ENCODE results near the gene ZBTB7A.

DNA sequence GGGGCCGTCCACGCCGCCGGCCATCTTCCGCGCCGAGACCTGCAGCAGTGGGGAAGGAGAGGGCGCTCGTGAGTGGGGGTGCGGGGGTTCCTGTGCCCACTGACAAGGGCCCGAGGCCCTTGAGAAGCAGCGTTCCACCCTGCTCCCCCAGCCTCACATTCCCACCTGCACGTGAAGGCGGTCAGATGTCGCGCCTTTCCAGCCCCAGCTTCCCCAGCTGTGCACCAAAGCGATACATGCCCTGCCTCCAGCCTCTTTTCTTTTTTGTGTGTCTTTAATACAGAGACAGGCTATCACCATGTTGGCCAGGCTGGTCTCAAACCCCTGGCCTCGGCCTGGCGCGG, 11.5 kb downstream of the ZBTB7A start:
- TF ChIP-seq CHD4 (IDR thresholded peaks at IDR 0.05) (no peak), PAX5 (IDR thresholded peaks at IDR 0.05; ENCODE audit: borderline replicate concordance, low read depth, low read length) (no peak), HCFC1 (IDR thresholded peaks at IDR 0.05; ENCODE audit: low read length) (no peak), CTCF (IDR thresholded peaks at IDR 0.05 in 2 of 3, conservative IDR thresholded peaks at IDR 0.05 in 1 of 3; ENCODE audit: control insufficient read depth in 2 of 3, extremely low read depth in 1 of 3, insufficient read depth in 1 of 3, low read depth in 3 of 3, low read length in 3 of 3) (no peak), EZH2 (IDR thresholded peaks at IDR 0.05; ENCODE audit: borderline replicate concordance, control insufficient read depth, low read depth, low read length) (no peak), JUNB (IDR thresholded peaks at IDR 0.05) (no peak), POU2F2 (IDR thresholded peaks at IDR 0.05; ENCODE audit: borderline replicate concordance, low read depth, low read length) (no peak)

Measured in GM12878 (cell line).